Liver (tissue), 9 donors: ENCODE results near the gene ATP8B3. TPM values are rescaled to one million over a fixed set of nuclear protein-coding genes. Genes with fewer than 3 reads are reported as not detected.

Experiments used
- DNase-seq: peaks from one replicate; pipeline ENCODE4 v3.0.0-alpha.2; 2017; ENCODE audit warnings: low spot score
- H3K27ac ChIP-seq, 2 donors: one replicate each; pipeline ENCODE4 v1.7.0; 2013; ENCODE audit warnings: inconsistent platforms in 2 of 2, low read length in 2 of 2, control low read depth in 1 of 2, low read depth in 1 of 2, mild to moderate bottlenecking in 1 of 2
- H3K27me3 ChIP-seq, 4 donors: one replicate each; pipeline versions ENCODE4 v1.6.1 to v1.7.0; 2013; ENCODE audit warnings: low read length in 3 of 4, inconsistent platforms in 1 of 4, mild to moderate bottlenecking in 1 of 4, moderate library complexity in 1 of 4; ENCODE audit not compliant: control insufficient read depth in 4 of 4, insufficient read depth in 4 of 4
- H3K36me3 ChIP-seq, 4 donors: one replicate each; pipeline versions ENCODE4 v1.6.1 to v1.7.0; 2013; ENCODE audit warnings: low read length in 3 of 4, mild to moderate bottlenecking in 3 of 4, low read depth in 1 of 4, moderate library complexity in 1 of 4; ENCODE audit not compliant: control insufficient read depth in 4 of 4, insufficient read depth in 3 of 4
- H3K4me1 ChIP-seq, 4 donors: one replicate each; pipeline versions ENCODE4 v1.6.1 to v1.7.0; 2013; ENCODE audit warnings: low read length in 3 of 4, mild to moderate bottlenecking in 3 of 4, moderate library complexity in 1 of 4; ENCODE audit not compliant: control insufficient read depth in 4 of 4, insufficient read depth in 4 of 4
- H3K4me3 ChIP-seq, 3 donors: one replicate each; pipeline versions ENCODE4 v1.6.1 to v1.7.0; 2013; ENCODE audit warnings: low read length in 3 of 3, control low read depth in 1 of 3, low read depth in 1 of 3, mild to moderate bottlenecking in 1 of 3
- H3K9ac ChIP-seq, 2 donors: one replicate each; pipeline ENCODE4 v1.7.0; 2013; ENCODE audit warnings: low read length in 2 of 2, mild to moderate bottlenecking in 2 of 2, moderate library complexity in 2 of 2, control low read depth in 1 of 2, low read depth in 1 of 2
- H3K9me3 ChIP-seq, 4 donors: one replicate each; pipeline versions ENCODE4 v1.6.1 to v1.7.0; 2013; ENCODE audit warnings: low read length in 3 of 4; ENCODE audit not compliant: control insufficient read depth in 4 of 4
- EGR1 ChIP-seq, 2 donors: IDR thresholded peaks; 2 replicates each; pipeline ENCODE4 v1.6.1; 2016 to 2018; ENCODE audit warnings: antibody characterized with exemption in 2 of 2, low read depth in 2 of 2
- FOXA1 ChIP-seq: IDR thresholded peaks from 2 replicates; pipeline ENCODE4 v1.6.1; 2016; ENCODE audit warnings: antibody characterized with exemption
- FOXA2 ChIP-seq: IDR thresholded peaks from 2 replicates; pipeline ENCODE4 v1.6.1; 2016; ENCODE audit warnings: antibody characterized with exemption
- GABPA ChIP-seq, 2 donors: IDR thresholded peaks in 1 of 2; conservative IDR thresholded peaks in 1 of 2; 2 replicates each; pipeline ENCODE4 v1.6.1; 2016; ENCODE audit warnings: antibody characterized with exemption in 2 of 2, mild to moderate bottlenecking in 1 of 2, moderate library complexity in 1 of 2
- HNF4A ChIP-seq, 2 donors: conservative IDR thresholded peaks; 2 replicates each; pipeline ENCODE4 v1.6.1; 2016; ENCODE audit warnings: antibody characterized with exemption in 2 of 2, mild to moderate bottlenecking in 2 of 2
- HNF4G ChIP-seq: IDR thresholded peaks from 2 replicates; pipeline ENCODE4 v1.6.1; 2016; ENCODE audit warnings: antibody characterized with exemption
- JUND ChIP-seq, 2 donors: IDR thresholded peaks; 2 replicates each; pipeline ENCODE4 v1.6.1; 2016; ENCODE audit warnings: antibody characterized with exemption in 2 of 2
- NR2F2 ChIP-seq: IDR thresholded peaks from 2 replicates; pipeline ENCODE4 v1.6.1; 2016; ENCODE audit warnings: antibody characterized with exemption
- RAD21 ChIP-seq, 2 donors: IDR thresholded peaks; 2 replicates each; pipeline ENCODE4 v1.6.1; 2016; ENCODE audit warnings: antibody characterized with exemption in 2 of 2, mild to moderate bottlenecking in 2 of 2
- REST ChIP-seq: IDR thresholded peaks from 2 replicates; pipeline ENCODE4 v1.6.1; 2016; ENCODE audit warnings: antibody characterized with exemption, mild to moderate bottlenecking
- RXRA ChIP-seq, 2 donors: IDR thresholded peaks; 2 replicates each; pipeline ENCODE4 v1.6.1; 2017 to 2018; ENCODE audit warnings: antibody characterized with exemption in 2 of 2, mild to moderate bottlenecking in 1 of 2
- SP1 ChIP-seq: IDR thresholded peaks from 2 replicates; pipeline ENCODE4 v1.6.1; 2018; ENCODE audit warnings: antibody characterized with exemption, mild to moderate bottlenecking
- TAF1 ChIP-seq: conservative IDR thresholded peaks from 2 replicates; pipeline ENCODE4 v1.6.1; 2016; ENCODE audit warnings: antibody characterized with exemption, mild to moderate bottlenecking
- YY1 ChIP-seq: IDR thresholded peaks from 2 replicates; pipeline ENCODE4 v1.6.1; 2016; ENCODE audit warnings: antibody characterized with exemption, mild to moderate bottlenecking
- WGBS: extraction: QIAGEN DNeasy Blood & Tissue Kit; methylation state at CpG from one replicate; pipeline ENCODE4 v1.1.7; 2013; 5-methylcytosine and 5-hydroxymethylcytosine counted together
- polyA plus RNA-seq, 2 donors: library from polyadenylated mRNA; stranded (reverse) in 1 of 2; unstranded in 1 of 2; fragments of 200-250 nt in 1 of 2; fragments of >200 nt in 1 of 2; fragmentation: Nextera tagmentation in 1 of 2; extraction: Ambion mirVana in 1 of 2; gene quantifications; one replicate each; pipeline versions ENCODE4 v1.2.1 to v1.2.3, GENCODE V29; 2013 to 2015
- total RNA-seq, 2 donors: library from RNA; depleted of rRNA; stranded (reverse); fragments of >200 nt; gene quantifications; one replicate each; pipeline ENCODE4 v1.2.3, GENCODE V29; 2014
- TF ChIP-seq, protein P1 (sequence below): fragments of 150-350 bp; IDR thresholded peaks from 2 replicates; pipeline ENCODE4 v1.5.1; 2017; ENCODE audit warnings: improper control_type of control experiment, low read depth, low read length; ENCODE audit not compliant: missing input control
- TF ChIP-seq, protein P2 (sequence below): IDR thresholded peaks from 2 replicates; pipeline ENCODE4 v1.6.1; 2016; ENCODE audit warnings: antibody characterized with exemption
- TF ChIP-seq, protein P3 (sequence below): IDR thresholded peaks from 2 replicates; pipeline ENCODE4 v1.6.1; 2016; ENCODE audit warnings: antibody characterized with exemption
- TF ChIP-seq, protein P4 (sequence below): IDR thresholded peaks from 2 replicates; pipeline ENCODE4 v1.6.1; 2016; ENCODE audit warnings: antibody characterized with exemption
- donor health status: healthy.
- donor health status: healthy.
- donor health status: healthy.
- donor health status: healthy.
- donor health status: healthy.

ATP8B3 gene
- total and polyA plus RNA-seq, 4 donors = 0.42 to 3.1 (median 0.52) TPM

GRCh38 chr19:1860042-1860775 lies 48.1 kb upstream of the ATP8B3 start:
- Histone ChIP-seq H3K4me3 (peak overlapping the region in 2 of 3 donors; percentile 19 to 35), H3K27ac (peak overlapping the region; percentile 74 to 89), H3K9me3 (no peaks in the 10 kb centered on the region), H3K4me1 (peaks cover 38 to 73% (median 54%) of the 10 kb centered on the region in 4 donors), H3K9ac (peak overlapping the region in 1 of 2 donors; percentile 17), H3K27me3 (no peaks in the 10 kb centered on the region), H3K36me3 (no peaks in the 10 kb centered on the region)
- WGBS = 21% methylated on average over 32 of the region's 32 CpGs
- peak; percentile 77 for DNase-seq
- TF ChIP-seq, protein P1, sequence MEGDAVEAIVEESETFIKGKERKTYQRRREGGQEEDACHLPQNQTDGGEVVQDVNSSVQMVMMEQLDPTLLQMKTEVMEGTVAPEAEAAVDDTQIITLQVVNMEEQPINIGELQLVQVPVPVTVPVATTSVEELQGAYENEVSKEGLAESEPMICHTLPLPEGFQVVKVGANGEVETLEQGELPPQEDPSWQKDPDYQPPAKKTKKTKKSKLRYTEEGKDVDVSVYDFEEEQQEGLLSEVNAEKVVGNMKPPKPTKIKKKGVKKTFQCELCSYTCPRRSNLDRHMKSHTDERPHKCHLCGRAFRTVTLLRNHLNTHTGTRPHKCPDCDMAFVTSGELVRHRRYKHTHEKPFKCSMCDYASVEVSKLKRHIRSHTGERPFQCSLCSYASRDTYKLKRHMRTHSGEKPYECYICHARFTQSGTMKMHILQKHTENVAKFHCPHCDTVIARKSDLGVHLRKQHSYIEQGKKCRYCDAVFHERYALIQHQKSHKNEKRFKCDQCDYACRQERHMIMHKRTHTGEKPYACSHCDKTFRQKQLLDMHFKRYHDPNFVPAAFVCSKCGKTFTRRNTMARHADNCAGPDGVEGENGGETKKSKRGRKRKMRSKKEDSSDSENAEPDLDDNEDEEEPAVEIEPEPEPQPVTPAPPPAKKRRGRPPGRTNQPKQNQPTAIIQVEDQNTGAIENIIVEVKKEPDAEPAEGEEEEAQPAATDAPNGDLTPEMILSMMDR = no peak
- TF ChIP-seq FOXA1 = no peak
- no peak for TF ChIP-seq NR2F2
- peak in 1 of 2 donors; percentile 31 for TF ChIP-seq RXRA (IDR thresholded peaks at IDR 0.05)
- TF ChIP-seq GABPA (IDR thresholded peaks at IDR 0.05 in 1 of 2, conservative IDR thresholded peaks at IDR 0.05 in 1 of 2) = peak in 1 of 2 donors; percentile 24
- no peak for TF ChIP-seq TAF1
- TF ChIP-seq JUND (IDR thresholded peaks at IDR 0.05) = no peak
- no peak for TF ChIP-seq YY1
- TF ChIP-seq HNF4A (conservative IDR thresholded peaks at IDR 0.05) = peak; percentile 79 to 84
- peak; percentile 70 for TF ChIP-seq SP1
- peak in 1 of 2 donors; percentile 29 for TF ChIP-seq RAD21 (IDR thresholded peaks at IDR 0.05)
- TF ChIP-seq REST = no peak
- TF ChIP-seq, protein P2, sequence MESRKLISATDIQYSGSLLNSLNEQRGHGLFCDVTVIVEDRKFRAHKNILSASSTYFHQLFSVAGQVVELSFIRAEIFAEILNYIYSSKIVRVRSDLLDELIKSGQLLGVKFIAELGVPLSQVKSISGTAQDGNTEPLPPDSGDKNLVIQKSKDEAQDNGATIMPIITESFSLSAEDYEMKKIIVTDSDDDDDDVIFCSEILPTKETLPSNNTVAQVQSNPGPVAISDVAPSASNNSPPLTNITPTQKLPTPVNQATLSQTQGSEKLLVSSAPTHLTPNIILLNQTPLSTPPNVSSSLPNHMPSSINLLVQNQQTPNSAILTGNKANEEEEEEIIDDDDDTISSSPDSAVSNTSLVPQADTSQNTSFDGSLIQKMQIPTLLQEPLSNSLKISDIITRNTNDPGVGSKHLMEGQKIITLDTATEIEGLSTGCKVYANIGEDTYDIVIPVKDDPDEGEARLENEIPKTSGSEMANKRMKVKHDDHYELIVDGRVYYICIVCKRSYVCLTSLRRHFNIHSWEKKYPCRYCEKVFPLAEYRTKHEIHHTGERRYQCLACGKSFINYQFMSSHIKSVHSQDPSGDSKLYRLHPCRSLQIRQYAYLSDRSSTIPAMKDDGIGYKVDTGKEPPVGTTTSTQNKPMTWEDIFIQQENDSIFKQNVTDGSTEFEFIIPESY = no peak
- TF ChIP-seq FOXA2 = no peak
- TF ChIP-seq, protein P3, sequence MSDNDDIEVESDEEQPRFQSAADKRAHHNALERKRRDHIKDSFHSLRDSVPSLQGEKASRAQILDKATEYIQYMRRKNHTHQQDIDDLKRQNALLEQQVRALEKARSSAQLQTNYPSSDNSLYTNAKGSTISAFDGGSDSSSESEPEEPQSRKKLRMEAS = no peak
- TF ChIP-seq, protein P4, sequence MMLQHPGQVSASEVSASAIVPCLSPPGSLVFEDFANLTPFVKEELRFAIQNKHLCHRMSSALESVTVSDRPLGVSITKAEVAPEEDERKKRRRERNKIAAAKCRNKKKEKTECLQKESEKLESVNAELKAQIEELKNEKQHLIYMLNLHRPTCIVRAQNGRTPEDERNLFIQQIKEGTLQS = no peak
- TF ChIP-seq EGR1 (IDR thresholded peaks at IDR 0.05; ENCODE audit: low read depth in 2 of 2) = peak; percentile 67 to 83
- peak; percentile 55 for TF ChIP-seq HNF4G
